ENCODE data around the gene STK32C. TPM values are rescaled to one million over a fixed set of nuclear protein-coding genes. Genes with fewer than 3 reads are reported as not detected.
"Not testable (repeated sequence)": the region's sequence is repeated elsewhere in the genome, so short reads cannot be mapped to it uniquely, and the experiment has no call there.

The STK32C gene
- total RNA-seq, 4 donors from 2014 or later, result 3.3 to 5.7 (median 3.5) TPM

DNA sequence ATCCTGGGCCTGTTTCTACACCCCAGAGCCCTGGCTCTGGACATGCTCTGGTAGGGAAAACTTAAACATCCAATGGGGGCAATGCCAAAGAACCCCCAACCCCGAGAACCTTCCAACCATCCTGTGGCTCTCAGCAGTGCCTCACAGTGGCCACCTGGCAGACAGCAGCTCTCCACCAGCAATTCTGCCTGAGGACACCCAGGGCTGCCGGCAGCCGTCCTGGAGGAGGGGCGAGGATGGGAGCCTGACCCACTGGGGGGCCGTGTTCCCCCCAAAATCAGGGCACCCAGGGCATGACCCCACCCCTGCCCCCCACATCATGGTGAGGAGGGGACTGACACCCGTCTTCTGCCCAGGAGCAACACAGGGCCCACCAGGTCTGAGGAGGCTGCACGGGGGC lies 88.3 kb downstream of the STK32C start:
- no peak for DNase-seq
- Histone ChIP-seq H3K27me3 (no peaks in the 10 kb centered on the region), H3K9me3 (no peaks in the 10 kb centered on the region), H3K36me3 (no peaks in the 10 kb centered on the region), H3K4me3 (replicated peaks in 1 of 3) (no peak overlapping the region), H3K27ac (no peak overlapping the region), H3K4me1 (no peaks in the 10 kb centered on the region)
- WGBS, 2 donors, result 88% methylated on average over 4 of the region's 7 CpGs; no CpG with 5 or more reads in 1 of the 2 donors
- TF ChIP-seq, protein P1, sequence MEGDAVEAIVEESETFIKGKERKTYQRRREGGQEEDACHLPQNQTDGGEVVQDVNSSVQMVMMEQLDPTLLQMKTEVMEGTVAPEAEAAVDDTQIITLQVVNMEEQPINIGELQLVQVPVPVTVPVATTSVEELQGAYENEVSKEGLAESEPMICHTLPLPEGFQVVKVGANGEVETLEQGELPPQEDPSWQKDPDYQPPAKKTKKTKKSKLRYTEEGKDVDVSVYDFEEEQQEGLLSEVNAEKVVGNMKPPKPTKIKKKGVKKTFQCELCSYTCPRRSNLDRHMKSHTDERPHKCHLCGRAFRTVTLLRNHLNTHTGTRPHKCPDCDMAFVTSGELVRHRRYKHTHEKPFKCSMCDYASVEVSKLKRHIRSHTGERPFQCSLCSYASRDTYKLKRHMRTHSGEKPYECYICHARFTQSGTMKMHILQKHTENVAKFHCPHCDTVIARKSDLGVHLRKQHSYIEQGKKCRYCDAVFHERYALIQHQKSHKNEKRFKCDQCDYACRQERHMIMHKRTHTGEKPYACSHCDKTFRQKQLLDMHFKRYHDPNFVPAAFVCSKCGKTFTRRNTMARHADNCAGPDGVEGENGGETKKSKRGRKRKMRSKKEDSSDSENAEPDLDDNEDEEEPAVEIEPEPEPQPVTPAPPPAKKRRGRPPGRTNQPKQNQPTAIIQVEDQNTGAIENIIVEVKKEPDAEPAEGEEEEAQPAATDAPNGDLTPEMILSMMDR (IDR thresholded peaks at IDR 0.05), result no peak
- TF ChIP-seq POLR2A (IDR thresholded peaks at IDR 0.05), result no peak
- intact Hi-C loops (cut with DNase I), result no loop called here

DNA sequence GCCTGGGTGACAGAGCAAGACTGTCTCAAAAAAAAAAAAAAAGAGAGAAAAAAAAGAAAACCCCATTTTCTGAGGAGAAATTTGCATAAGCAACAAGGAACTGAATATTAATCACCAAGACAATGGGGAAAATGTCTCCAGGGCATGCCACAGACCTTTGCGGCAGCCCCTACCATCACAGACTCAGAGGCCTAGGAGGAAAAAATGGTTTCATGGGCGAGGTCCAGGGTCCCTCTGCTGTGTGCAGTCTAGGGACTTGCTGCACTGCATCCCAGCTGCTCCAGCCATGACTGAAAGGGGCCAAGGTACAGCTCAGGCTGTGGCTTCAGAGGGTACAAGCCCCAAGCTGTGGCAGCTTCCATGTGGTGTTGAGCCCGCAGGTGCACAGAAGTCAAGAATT lies 91.3 kb downstream of the STK32C start:
- H3K36me3 ChIP-seq; H3K27me3 ChIP-seq; H3K9me3 ChIP-seq; intact Hi-C loops (cut with DNase I); H3K27ac ChIP-seq; DNase-seq; H3K4me3 ChIP-seq (replicated peaks in 1 of 3); H3K4me1 ChIP-seq: not testable (repeated sequence)
- WGBS, 2 donors, result 78 to 82% methylated on average over 3 of the region's 3 CpGs

DNA sequence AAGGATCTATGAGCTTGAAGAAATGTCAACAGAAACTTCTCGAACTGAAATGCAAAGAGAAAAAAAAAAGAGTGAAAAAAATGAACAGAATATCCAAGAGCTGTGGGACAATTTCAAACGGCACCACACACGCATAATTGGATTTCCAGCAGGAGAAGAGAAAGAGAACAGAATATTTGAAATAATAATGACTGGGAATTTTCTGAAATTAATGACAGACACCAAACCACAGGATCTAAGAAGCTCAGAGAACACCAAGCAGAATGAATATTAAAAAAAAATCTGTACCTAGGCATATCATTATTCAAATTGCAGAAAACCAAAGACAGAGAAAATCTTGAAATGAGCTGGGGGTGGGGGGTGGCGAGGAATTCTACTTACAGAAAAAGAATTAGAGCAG lies 93.8 kb downstream of the STK32C start:
- Histone ChIP-seq H3K9me3 (no peaks in the 10 kb centered on the region), H3K4me1 (no peaks in the 10 kb centered on the region), H3K4me3 (replicated peaks in 1 of 3) (no peak overlapping the region), H3K27ac (no peak overlapping the region), H3K36me3 (no peaks in the 10 kb centered on the region), H3K27me3 (no peaks in the 10 kb centered on the region)
- DNase-seq, result no peak
- TF ChIP-seq, protein P1 (IDR thresholded peaks at IDR 0.05), result no peak
- TF ChIP-seq POLR2A (IDR thresholded peaks at IDR 0.05), result no peak
- intact Hi-C loops (cut with DNase I), result no loop called here
- WGBS, 2 donors, result 55 to 58% methylated on average over 4 of the region's 4 CpGs

DNA sequence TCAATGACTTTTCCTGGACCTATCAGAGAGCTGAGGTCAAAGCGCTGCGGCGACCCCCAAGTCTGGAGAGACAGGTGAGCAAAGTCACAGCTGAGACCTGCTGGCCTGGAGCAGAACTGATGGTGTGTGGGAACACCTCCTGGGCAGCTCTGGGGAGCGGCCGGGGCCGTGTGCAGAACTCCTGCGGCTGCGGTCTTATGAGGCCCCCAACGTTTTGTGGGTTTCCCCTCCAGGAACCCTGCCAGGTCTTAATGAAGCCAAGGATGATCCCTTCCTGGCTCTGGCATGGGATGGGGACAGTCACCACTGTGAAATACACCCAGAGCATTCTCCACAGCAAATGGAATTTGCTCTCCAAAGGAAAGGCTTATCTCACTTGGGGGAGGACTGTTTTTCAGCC lies 94.9 kb downstream of the STK32C start:
- H3K36me3 ChIP-seq, result no peaks in the 10 kb centered on the region
- H3K4me3 ChIP-seq (replicated peaks in 1 of 3), result no peak overlapping the region
- H3K27me3 ChIP-seq, result no peaks in the 10 kb centered on the region
- TF ChIP-seq, protein P1 (IDR thresholded peaks at IDR 0.05), result no peak
- TF ChIP-seq POLR2A (IDR thresholded peaks at IDR 0.05), result no peak
- no peaks in the 10 kb centered on the region for H3K4me1 ChIP-seq
- WGBS, 2 donors, result 90% methylated on average over 5 to 9 of the region's 9 CpGs
- no peaks in the 10 kb centered on the region for H3K9me3 ChIP-seq
- H3K27ac ChIP-seq, result no peak overlapping the region
- intact Hi-C loops (cut with DNase I), result no loop called here
- DNase-seq, result no peak

DNA sequence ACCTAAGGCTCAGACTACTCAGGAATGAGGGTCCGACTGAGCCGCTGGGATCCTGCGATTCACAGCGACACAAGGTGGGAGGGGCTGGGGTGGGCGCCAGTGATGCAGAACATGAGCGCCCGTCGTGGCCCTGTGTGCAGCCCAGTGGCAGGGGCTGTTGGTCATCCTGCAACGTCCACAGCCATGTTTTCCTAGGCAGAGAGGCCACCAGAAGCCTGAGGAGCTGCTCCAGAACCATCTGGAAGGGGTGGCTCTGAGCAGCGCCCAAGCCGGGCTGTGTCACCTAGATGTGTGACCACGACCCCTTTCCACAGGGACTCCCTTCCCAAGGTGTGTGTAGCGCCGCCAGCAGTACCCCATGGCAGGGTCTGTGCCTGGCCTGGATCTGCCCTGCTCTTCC lies 96.5 kb downstream of the STK32C start:
- TF ChIP-seq, protein P1 (IDR thresholded peaks at IDR 0.05), result no peak
- no peak for TF ChIP-seq POLR2A (IDR thresholded peaks at IDR 0.05)
- DNase-seq, result no peak
- intact Hi-C loops (cut with DNase I), result no loop called here
- H3K9me3 ChIP-seq, result no peaks in the 10 kb centered on the region
- H3K4me1 ChIP-seq, result no peaks in the 10 kb centered on the region
- H3K4me3 ChIP-seq (replicated peaks in 1 of 3), result no peak overlapping the region
- H3K27me3 ChIP-seq, result no peaks in the 10 kb centered on the region
- 91 to 93% methylated on average over 12 to 14 of the region's 14 CpGs for WGBS, 2 donors
- H3K36me3 ChIP-seq, result no peaks in the 10 kb centered on the region
- no peak overlapping the region for H3K27ac ChIP-seq

DNA sequence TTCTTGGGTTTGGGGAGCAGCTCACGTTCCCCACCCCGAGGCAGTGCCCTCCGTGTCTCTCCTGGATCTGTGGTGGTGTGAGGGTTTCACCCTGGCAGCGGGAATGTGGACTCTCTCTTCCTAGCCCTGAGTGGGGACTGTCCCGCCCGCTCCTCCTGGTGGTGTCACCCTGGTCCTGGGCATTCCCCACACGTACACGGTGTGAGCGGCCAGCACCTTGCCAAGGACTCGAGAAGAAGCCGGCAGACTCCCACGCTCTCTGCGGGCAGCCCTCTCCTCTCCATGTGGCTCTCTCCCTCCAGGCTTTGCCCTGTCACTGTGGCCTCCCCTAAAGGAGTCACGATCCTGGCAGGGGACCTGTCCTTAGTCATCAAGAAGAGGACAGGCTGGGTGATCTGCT lies 97.0 kb downstream of the STK32C start:
- 94% methylated on average over 13 to 14 of the region's 14 CpGs for WGBS, 2 donors
- no peak for TF ChIP-seq POLR2A (IDR thresholded peaks at IDR 0.05)
- TF ChIP-seq, protein P1 (IDR thresholded peaks at IDR 0.05), result no peak
- DNase-seq, result no peak
- no peaks in the 10 kb centered on the region for H3K27me3 ChIP-seq
- H3K4me1 ChIP-seq, result no peaks in the 10 kb centered on the region
- H3K4me3 ChIP-seq (replicated peaks in 1 of 3), result no peak overlapping the region
- no peaks in the 10 kb centered on the region for H3K9me3 ChIP-seq
- H3K27ac ChIP-seq, result no peak overlapping the region
- H3K36me3 ChIP-seq, result no peaks in the 10 kb centered on the region
- intact Hi-C loops (cut with DNase I), result no loop called here
